HG03066 (cell line): ENCODE results near the gene SHOC2.
"Not testable (repeated sequence)": the region's sequence is repeated elsewhere in the genome, so short reads cannot be mapped to it uniquely, and the experiment has no call there.

Experiments used
- ATAC-seq: cut with Tn5 transposase; IDR thresholded peaks from one replicate; pipeline ENCODE4 v1.9.1; 2021; ENCODE audit warnings: low read depth; ENCODE audit not compliant: unreplicated experiment

The SHOC2 gene

GRCh38 chr10:110900983-110901382 lies 18.4 kb upstream of the SHOC2 start:
- no peak for ATAC-seq

GRCh38 chr10:110901954-110902819 lies 17.2 kb upstream of the SHOC2 start:
- no peak for ATAC-seq

GRCh38 chr10:110903280-110904278 lies 15.8 kb upstream of the SHOC2 start:
- peak; percentile 63 for ATAC-seq

GRCh38 chr10:110910138-110910537 lies 9.3 kb upstream of the SHOC2 start:
- ATAC-seq: no peak

- no peak for ATAC-seq
Observed at GRCh38 chr10:110912374-110912773, 7.0 kb upstream of the SHOC2 start.

- no peak for ATAC-seq
Observed at GRCh38 chr10:110914431-110914830, 5.0 kb upstream of the SHOC2 start.

- ATAC-seq: no peak
Observed at GRCh38 chr10:110915035-110915434, 4.4 kb upstream of the SHOC2 start.

- ATAC-seq: not testable (repeated sequence)
Observed at GRCh38 chr10:110915600-110915999, 3.8 kb upstream of the SHOC2 start.

- ATAC-seq: no peak
Observed at GRCh38 chr10:110916554-110917346, 2.7 kb upstream of the SHOC2 start.

GRCh38 chr10:110918269-110918642 lies 1.1 kb upstream of the SHOC2 start:
- no peak for ATAC-seq

GRCh38 chr10:110918643-110919348 lies 608 bp upstream of the SHOC2 start, which contains the start of gene BBIP1:
Gene BBIP1, minus strand, starts transcription at chr10:110919180. Its CDS starts 1,023 bp downstream, at chr10:110918157.
- peak; percentile 77 for ATAC-seq

GRCh38 chr10:110919971-110920881 lies 822 bp downstream of the SHOC2 start:
- ATAC-seq: peak; percentile 28

- no peak for ATAC-seq
Observed at GRCh38 chr10:110923856-110924493, 4.6 kb downstream of the SHOC2 start.

- ATAC-seq: no peak
Observed at GRCh38 chr10:110927461-110927860, 8.1 kb downstream of the SHOC2 start.

GRCh38 chr10:110931769-110932381 lies 12.5 kb downstream of the SHOC2 start:
- ATAC-seq: no peak

- no peak for ATAC-seq
Observed at GRCh38 chr10:110932505-110933180, 13.2 kb downstream of the SHOC2 start.

- no peak for ATAC-seq
Observed at GRCh38 chr10:110936757-110937156, 17.4 kb downstream of the SHOC2 start.
